ENCODE measurements around the gene KRTAP5-4.
"Not testable (repeated sequence)": the region's sequence is repeated elsewhere in the genome, so short reads cannot be mapped to it uniquely, and the experiment has no call there.

The KRTAP5-4 gene

DNA sequence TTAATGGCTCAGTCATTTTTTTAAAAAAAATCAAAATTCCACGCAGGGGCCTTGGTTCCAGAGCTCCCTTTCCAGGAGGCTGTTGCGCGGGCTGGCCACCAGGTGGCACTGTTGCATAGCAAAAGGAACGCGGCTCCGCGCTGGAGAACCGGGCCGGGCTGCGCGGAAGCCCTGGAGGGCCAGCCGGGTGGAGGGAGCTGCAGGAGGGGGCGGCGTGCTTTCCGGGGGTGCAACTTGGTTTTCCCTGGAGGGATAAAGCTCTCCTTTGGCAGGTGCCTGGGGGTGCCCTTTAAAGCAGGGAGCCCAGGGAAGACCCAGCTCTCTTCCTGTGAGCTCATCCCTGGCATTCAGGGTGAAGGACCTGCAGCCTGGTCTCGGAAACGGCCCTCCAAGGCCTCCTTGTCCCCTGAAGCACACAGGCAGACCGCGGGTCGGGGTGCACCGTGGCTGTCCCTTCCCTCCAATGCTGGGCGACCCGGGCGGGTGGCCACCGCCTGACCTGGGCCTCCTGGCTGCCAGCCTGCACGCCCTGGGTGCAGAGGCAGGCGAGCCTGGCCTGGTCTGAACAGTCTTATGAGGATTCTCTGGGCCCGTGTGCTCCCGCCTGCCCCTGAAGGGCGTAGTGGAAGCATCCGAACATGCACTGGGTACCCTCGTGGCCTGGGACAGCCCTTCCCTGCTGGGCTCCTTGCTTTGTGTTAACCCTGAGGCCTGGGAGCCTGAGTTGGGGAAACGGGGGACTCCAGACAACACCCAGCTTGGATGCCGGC is 31.0 kb upstream of the KRTAP5-4 start:
- peak; percentile 80 for DNase-seq

DNA sequence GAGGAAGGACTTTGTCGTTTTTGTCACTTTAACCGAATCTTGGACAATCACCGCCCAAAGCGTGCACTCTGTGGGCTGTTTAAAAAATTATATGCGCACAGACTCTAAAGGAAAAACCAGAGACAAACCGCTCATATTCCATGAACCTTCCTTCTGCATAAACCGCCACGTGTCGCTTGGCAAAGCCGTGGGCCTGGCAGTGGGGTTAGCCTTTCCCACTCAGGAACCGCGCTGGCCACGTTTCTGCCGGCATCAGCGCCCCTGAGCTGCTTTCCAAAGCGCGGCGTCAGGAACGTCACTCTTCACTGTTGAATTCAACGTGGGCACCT is 30.5 kb upstream of the KRTAP5-4 start:
- no peak for DNase-seq

DNA sequence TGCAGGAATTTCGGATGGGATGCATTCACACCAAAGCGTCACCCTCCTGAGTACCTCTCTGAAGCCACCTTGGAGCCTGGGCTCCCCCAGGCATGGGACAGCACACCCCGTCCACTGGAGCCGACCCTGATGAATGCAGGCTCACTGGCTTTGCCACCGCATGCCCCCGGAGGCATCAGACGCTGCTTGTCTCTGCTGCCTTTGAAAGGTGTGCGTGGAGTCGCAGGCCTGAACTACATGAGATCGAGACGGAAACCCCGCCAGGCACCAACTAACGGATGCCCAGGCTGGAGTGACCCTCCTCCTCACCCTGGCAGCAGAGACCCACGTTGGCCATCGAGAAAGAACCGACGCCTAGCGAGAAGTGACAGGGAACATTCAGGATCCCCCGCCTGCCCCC is 30.1 kb upstream of the KRTAP5-4 start:
- no peak for DNase-seq

DNA sequence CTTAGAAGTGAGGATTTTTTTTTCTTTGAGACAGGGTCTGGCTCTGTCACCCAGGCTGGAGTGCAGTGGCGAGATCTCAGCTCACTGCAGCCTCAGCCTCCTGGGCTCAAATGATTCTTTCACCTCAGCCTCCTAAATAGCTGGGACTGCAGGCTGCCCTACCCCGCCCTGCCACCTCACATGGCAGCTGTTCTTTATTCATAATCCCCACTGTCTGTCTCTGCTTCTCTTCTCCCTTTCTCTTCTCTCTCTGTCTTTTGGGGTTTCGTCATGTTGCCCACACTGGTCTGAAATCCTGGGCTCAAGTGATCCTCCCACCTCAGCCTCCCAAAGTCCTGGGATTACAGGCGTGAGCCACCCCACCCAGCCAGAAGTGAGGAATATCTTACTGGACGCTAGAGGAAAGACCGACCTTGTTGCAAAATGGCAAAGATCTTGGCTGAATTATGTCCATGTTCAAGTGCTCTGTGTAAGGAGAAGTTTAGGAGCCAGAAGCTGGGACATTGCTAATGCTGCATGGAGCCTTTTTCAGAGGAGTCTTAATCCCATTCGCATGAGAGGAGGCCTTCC is 29.6 kb upstream of the KRTAP5-4 start:
- DNase-seq = no peak

DNA sequence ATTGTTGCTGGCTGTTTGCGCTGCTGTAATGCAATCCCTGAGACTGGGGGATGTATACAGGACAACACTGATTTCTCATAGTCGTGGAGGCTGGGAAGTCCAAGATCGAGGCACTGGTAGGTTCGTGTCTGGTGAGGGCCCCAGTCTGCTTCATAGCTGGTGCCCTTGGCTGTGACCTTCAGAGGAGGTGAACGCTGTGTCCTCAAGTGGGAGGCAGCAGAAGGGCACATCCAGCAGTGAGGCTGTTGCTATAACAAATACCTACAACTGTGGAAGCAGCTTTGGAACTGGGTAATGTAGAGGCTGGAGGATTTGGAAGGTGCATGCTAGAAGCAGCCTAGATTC is 29.0 kb upstream of the KRTAP5-4 start:
- no peak for DNase-seq

DNA sequence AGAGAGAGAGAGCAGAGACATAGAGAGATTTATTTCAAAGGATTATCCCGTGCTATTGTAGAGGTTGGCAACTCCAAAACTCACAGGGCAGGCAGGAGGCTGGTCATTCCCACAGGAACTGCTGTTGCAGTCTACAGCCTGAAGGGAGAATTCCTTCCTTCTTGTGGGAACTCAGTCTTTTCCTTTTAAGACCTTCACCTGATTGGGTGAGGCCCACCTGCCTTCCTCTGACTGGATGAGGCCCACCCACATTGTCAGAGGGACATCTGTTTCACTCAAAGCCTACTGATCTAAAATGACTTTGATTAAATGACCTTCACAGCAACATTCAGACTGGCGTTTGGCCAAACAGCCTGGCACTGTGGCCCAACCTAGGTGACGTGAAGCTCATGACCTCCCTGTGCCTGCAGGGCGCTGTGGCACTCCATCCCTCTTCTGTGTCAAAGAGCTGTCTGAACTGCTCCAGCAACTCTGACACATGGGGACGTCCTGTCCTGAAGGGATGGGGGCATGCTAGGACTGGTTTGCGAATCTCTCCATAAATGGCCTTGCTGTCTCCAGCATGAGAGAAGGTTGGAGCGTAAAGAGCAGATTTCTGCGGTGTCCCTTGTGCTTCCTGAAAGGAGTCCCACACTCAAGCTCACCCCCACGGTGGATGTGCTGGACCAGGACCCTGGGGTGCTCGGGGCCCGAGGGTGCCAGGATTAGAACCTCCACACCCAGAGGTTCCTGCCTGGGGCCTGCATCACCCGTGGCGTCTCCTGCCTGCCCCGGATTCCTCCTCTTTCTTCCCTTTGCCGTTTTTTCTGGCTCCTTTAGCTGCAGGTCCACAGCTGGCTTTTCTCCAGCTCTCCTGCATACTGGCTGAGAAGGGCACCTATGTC is 28.3 kb upstream of the KRTAP5-4 start:
- DNase-seq = no peak

DNA sequence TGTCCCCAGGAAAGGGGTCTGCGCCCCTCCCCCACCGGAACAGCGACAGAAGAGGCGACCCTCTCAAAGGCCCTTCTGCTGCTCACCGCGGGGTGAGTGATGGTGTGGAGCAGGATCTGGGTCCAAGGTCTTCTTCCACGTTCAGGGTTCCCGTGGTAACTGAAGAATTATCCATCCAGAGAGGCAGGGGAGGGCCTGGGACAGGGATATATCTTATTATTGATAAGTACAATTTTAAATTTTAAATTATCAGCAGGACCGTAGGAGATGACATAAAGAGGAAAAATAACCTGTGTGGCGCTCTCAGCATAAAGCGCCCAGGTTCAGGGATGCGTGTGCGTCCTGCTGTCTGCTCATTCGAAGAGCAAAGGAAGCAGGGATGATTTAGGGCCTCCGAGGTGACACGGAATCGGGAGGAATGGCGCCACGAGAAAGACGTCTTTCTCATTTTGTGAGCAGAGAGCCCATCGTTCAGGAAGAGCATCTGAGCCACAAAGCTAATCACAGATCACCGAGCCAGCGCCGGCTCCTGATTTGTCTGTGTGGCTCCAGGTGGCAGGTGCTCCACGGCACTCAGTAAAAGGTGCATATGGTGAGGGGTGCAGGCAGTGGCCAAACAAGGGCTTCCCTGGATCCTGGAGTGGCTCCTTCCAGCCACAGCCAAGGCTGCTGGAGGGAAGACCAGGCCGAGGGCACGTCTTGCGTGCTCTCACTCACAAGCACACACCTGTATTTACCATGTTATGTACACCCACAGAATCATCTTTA is 26.9 kb upstream of the KRTAP5-4 start:
- DNase-seq = no peak

DNA sequence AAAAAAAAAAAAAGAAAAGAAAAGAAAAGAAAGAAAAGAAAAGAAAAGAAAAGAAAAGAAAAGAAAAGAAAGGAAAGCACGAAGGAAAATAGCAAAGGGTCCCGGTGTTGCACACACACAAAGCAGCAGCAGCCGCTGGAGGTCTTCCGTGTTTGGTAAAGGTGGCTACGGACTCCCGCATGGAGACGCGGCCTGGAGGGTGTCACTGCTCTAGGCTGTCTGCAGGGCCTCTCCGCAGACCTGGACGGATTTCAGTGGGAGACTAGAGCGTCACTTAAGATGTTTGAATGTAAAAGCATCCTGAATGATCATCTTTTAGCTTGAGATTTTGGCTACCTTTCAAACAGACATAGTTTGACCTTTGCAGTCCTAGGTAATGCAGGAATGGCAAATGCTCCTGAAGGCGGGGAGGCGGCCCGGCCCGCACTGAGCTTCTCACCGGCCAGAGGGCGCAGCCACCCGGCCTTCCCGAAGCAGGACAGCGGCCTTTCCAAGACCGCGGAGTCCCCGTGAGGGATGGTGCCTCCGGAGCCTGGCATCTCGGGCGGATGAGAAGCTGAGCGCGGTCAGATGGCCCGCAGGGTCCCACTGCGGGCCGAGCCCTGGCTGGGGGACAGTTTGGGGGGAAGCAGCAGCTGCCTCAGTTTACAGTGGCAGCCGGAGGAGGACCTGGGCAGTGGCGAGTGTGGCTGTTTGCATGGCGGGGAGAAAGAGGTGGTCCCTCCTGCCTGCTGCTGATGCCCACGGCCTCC is 26.1 kb upstream of the KRTAP5-4 start:
- no peak for DNase-seq

DNA sequence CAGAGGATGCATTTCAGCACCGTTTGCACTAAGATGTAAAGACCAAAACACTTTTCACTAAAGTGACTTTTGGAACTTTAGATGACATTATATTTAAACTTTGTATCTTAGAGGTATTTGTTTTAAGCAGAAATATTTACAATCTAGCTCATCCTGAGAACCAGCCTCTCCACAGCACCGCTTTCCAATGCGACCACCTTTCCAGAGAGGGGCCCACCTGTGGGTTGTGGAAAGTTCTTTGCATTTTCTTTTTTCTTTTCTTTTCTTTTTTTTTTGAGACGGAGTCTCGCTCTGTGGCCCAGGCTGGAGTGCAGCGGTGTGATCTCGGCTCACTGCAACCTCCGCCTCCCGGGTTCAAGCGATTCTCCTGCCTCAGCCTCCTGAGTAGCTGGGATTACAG is 24.6 kb upstream of the KRTAP5-4 start:
- DNase-seq = not testable (repeated sequence)

DNA sequence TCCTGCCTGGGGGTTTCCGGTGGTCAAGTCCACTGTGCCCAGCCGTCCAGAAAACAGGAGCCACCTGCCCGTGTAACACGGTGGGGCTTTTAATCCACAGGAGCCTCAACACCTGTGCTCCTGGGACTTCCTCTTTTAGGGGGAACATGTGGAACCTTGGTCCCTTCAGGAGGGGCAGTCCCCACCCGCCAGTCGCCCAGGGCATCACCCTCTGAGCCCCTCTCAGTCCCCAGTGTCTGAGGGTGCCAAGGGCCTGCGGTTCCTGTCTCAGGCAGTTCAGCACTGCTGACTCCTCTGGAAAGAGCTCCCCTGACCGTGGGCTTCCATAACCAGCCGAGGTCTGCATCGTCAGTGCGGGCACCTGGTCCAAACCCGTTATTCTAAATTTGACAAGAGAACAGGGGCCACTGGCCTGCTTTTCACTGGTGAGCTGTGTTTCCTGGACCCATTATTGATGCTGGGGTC is 23.5 kb upstream of the KRTAP5-4 start:
- no peak for DNase-seq

DNA sequence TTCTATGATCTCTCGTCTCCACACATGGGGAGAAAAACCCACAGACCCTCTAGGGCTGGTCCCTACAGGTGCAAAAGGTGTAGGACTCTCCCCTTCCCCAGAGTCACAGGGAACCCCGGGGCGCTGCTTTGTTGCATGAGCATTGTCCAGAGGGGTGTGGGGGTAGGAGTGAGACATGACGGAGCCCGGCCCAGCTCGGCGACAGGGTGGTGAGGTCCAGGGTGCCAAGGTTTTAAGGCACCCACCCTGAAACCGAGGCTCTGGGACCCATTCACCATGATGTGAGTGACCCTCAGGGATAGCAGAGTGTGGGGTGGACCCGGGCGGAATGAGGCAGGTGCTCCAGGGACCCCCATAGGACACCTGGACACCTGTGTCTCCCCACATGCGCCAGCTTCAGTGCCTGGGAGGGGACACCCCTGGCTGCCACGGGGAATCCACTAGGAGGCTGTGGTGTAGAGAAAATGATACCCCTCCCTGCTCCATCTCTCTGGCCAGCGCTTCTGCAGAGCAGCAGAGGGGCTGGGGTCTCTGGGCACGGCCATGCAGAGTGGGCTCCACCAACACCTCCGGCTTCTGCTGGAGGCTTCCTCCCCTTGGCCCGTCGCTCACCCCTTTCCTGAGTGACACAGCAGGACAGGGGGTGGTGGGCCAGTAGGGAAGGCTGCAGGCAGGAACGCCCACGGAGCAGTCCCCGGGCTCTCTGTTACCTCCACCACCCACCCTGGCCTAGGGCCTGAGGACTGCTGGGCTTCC is 22.8 kb upstream of the KRTAP5-4 start:
- no peak for DNase-seq

DNA sequence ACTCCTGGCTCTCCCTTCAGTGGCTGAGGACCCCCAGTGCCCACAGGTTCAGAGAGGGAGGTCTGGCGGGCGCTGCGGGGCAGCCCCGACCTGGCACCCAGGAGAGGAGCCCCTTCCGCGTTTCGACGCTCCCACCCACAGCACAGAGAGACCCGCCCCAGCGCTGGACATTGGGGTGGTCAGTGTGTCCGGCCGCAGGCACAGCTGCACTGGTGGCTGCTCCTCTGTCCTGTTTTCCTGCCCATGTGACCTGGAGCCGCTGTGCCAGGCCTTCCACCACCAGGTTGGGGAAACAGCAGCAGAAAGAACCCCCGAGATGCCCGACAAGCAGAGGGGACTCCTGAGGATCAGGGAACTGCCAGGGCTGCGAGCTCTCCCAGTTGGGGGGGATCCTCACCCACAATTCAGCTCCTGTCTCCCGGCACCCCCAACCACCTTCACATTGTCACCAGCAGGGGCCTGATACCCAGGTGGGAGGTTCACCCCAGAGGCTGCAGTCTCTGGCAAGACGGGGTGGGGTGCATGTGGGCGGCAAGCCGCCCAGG is 21.3 kb upstream of the KRTAP5-4 start:
- no peak for DNase-seq

DNA sequence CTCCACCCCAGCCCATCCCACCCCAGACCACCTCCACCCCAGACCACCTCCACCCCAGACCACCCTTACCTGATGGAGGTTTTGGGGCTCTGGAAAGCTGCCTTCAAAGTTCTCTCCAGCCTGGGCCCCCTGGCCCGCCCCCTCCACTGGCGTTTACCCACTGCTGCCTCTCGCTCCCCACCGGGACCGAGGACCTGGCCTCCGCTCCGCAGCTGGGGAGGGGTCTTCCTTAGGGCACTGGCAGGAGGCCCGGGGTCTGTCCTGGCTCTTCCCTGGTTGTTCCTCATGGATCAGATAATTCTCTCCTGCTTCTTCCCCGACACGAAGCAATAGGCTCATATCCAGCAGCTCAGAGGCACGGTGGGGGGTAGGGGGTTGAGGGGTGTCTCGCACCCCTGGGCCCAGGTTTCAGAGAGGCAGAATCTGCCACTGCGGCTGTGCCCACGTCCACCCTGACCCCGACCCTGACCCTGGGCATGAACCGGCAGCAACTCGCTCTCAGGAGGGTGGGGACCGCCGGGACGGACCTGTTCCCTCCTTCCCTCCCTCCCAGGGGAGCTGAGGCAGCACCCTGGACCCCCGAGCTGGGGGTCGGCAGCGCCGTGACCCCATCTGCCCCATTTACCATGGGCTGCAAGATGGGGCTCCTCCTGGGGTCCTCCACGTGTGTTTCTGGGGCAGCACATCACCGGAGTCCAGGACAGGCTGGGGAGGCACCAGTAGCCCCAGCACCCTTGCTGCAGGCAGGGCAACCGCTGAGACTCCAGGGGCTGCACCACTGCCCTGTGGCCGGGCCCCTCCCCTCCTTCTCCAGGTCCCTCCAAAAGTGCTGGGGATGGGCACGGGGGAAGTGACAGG is 20.6 kb upstream of the KRTAP5-4 start:
- DNase-seq = no peak

DNA sequence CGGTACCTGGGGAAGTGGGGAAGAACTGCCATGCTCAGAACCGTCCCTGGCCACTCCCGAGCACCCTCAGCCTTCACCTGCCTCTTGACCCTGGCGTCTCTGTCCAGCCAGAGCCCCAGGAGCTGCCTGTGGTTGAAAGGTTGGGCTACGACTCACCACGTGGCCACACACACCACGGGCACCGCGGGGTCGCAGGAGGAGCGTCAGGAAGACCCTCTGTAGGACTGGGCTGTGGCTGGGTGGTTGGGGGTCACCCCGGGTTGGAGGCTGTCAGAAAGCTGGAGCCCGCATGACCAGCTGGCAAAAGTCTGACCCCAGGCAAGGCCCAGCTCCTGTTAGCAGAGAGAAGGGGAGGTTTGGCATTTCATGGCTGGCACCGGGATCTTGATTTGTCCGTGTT is 19.2 kb upstream of the KRTAP5-4 start:
- DNase-seq = no peak

DNA sequence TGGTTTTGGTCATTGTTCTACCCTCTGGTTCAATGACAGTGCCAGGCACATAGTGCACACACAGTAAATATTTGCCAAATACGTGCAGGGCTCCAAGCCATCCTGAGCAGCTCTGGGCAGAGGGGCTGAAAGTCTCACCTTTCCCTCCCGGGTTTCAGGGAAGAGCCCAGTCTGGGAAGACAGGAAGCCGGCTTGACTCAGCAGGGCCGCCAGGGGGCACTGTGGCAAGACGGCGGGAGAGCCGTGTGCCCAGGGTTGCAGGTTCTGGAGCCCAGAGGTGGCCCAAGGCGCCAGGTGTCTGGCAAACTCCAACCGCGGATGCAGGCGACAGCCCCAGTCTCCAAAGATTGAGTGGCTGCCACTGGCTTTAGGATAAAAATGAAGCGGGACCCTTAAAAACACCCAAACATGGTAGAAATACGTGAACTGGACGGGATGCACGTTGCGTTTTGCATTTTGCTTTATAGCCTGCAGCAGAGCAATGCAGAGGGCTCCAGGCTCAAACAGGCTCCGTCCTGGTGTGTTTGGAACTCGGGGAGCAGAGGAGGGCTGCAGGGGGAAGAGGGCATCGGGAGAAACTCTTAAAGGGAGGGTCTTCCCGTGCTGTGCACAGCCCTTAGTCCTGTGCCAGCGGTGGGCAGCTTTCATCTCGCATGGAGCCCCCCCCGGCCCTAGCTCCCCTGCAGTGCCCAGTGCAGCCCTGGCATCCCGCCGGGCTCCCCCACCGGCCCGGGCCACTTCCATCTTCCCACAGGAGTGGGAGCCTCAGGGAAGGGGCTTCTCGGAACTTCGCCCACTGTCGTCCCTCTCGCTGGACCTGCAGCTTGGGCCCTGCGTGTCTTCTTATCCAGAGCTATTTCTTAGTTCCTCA is 18.4 kb upstream of the KRTAP5-4 start:
- DNase-seq = peak; percentile 35

DNA sequence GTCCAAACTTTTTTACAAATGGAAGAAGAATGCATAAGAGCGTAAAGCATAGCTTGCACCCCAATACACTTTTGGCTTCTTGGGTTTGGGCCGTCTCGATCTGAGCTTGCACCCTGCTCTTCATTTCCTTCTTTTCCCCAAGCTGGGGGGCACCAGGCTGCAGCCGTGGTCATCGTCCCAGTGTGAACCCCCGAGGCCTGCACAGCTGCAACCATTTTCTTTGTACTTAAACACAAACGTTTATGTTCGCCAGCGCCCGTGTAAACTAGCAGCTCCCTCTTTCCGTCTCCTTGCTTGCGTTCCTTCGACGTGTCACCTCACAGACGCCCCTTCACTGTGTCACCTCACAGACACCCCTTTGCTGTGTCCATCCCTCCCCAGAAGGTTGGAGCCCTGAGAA is 17.7 kb upstream of the KRTAP5-4 start:
- no peak for DNase-seq

DNA sequence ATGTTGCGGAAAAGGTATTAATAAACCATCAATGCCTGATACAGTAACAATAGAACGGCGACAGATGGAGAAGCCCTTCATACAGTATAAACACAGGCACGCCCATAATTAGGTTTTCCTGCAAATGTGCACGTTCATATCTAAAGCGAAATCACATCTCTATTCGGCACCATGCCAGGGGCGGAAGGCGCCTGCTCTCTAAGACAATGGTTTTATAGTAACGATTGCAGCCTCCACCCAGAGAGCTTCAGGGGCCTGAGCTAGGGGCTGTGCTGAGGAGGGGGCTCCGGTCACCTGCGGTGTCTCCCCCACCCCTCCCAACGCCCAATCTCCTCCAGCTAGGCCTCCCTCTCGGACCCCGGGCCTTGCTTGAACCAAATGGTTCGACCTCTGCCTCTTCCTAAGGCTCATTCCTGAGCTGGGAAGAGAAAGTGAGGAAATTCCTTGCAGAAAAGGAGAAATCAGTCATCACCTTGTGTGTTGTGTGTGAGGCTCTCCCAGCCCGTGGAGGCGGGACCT is 17.2 kb upstream of the KRTAP5-4 start:
- DNase-seq = no peak

DNA sequence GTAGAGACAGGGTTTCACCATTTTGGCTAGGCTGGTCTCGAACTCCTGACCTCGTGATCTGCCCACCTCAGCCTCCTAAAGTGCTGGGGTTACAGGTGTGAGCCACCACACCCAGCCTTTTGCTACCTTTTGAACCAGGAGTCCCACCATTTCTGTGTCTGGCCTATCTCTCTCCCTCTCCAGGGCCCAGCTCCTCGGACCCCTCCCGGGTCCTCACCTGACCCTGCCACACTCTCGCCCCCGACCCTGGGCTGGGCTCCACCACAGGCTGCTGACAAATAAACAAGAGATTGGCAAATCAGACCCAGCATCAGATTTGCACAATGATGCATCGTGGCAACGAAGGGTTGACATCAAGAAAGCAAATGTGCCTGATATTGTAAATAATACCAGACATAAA is 16.4 kb upstream of the KRTAP5-4 start:
- no peak for DNase-seq

DNA sequence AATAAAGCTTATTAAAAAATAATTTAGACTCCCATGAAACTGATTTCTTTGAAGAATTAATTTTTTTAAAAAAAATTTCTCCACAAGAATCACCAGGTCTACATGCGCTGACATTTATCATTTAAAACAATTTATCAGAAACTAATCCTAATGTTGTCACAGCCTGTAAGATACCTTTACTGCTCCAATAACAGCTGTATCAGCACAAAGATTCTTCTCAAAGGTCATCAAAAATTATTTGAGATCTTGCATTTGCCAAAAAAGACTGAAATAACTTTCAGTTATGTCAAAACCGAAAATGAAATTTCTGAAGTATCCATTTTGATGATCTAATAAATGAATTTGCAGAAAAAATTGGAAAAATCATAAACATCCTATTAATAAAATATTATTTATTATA is 15.7 kb upstream of the KRTAP5-4 start:
- no peak for DNase-seq
